GM18858 (cell line): ENCODE data around the gene XXYLT1.
"Not testable (repeated sequence)": the region's sequence is repeated elsewhere in the genome, so short reads cannot be mapped to it uniquely, and the experiment has no call there.

ENCODE experiments used
- ATAC-seq: cut with Tn5 transposase; IDR thresholded peaks from one replicate; pipeline ENCODE4 v1.9.1; 2021; ENCODE audit not compliant: unreplicated experiment

The XXYLT1 gene

DNA sequence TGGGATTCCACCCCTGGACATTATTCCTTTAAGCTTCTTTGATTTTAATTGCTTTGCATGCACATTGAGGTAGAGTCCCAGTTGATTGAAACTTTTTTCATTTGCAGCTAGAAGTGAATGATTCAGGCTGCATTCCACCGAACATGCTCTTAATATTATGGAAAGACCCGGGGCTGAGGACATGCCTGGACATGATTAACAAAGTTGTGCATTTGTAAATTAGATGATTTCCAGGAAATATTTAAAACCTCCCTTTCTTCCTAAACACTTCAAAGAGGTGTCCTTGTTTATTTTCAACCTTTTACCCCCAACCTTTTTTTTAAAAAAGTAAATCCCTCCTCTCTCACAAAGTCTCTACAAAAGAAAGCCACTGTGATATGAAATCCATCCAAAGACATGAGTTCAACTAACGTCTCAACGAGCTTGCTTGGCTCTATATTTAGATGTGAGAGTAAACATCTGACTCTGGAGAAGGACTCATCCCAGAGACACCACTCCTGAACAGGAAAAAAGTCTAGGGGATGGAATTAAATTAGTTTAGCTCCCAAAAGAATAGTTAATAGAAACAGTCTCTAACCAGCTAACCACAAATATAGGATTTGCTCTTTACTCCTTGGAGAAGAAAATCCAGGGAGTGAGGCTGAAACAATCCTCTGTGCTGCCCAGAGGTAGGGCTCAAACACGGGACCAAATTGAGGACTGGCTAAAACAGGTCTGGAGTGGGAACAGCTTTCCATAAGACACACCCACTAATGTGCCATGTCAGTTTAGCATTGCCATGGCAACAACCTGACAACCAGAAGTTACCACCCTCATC is 83.1 kb downstream of the XXYLT1 start:
- no peak for ATAC-seq

- ATAC-seq: not testable (repeated sequence)
Observed at GRCh38 chr3:195186710-195187047, 84.3 kb downstream of the XXYLT1 start.

GRCh38 chr3:195186041-195186709 is 84.8 kb downstream of the XXYLT1 start:
- ATAC-seq: no peak

DNA sequence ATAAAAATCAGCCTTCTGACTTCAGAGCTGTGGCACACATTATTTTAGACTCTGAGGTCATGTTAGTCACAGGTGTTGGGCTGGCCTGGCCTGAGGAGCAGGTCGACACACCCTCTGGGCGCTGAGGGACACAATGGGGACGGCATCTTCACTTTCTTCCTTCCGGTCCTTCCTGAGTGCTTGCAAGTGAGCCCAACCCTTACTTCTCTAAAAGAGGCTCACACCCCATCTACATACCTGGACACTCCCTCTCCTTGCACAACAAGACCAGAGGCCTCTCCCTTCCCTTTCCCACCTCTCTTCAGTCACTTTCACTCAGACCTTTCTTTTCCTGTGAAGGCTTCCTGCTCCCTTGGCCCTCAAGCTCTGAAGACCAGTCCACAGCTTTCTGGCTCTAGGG is 85.4 kb downstream of the XXYLT1 start:
- ATAC-seq: no peak

DNA sequence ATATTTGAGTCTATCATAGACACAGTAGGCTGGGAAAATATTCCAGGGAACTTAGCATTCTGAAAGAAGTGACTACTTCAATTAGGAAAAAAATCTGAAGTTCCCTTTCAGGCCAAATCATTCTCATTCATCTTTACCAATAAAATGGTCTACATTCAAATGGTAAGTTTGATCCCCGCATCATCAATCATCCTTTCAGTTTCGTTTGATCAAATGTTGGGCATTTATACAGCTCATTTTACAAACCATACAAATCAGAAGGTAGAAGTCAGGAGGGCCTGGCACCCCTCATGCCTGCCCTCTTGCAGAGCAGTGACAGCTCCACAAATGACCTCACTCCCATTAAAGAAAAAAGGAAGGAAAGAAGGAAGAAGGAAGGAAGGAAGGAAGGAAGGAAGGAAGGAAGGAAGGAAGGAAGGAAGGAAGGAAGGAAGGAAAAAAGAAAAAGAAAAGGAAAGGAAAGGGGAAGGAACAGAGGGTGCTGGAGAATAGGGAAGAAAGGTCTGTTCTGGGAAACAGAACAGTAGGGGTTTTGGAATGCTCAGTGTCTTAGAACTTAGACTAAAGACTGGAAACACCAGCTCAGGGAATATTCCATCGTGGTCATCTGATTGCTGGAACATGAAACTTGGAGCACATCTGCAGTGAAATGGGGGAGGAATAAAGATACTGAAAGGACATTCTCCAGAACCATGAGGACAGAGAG is 86.1 kb downstream of the XXYLT1 start:
- ATAC-seq: no peak

- ATAC-seq: no peak
Observed at GRCh38 chr3:195183071-195183776, 87.7 kb downstream of the XXYLT1 start.

DNA sequence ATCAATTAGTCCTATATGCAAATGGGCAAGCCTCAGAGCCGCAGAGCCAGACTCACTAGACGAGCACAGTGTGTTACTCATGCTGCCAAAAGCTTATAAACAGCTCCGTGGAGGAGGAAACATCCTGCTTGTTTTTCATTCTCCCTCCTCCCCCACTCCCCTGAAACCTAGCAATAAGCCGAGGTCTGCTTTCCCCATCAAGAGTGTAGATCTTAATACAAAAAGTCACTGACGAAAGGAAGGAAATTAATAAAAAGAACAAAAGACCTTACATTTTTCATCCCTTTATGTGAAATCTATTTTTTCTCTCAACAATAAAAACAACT is 88.5 kb downstream of the XXYLT1 start:
- ATAC-seq: no peak

GRCh38 chr3:195181741-195182469 is 89.1 kb downstream of the XXYLT1 start:
- no peak for ATAC-seq

DNA sequence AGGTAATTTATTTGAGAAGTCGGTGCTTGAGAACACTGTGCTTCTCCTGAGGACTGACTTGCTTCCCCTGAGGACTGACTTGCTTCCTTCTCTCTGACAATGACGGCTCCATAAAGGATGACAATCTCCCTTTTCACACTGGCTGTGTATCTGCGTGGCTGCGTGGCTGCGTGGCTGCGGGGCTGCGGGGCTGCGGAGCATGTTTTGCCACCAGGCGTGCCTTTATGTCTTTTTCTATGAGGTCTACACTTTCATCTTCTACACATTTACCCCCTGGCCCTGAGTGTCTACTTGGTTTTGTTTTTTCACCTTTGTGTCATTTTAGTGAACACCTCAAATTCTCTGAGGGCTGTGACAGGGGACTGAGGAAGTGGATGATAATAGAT is 89.9 kb downstream of the XXYLT1 start:
- ATAC-seq: no peak

DNA sequence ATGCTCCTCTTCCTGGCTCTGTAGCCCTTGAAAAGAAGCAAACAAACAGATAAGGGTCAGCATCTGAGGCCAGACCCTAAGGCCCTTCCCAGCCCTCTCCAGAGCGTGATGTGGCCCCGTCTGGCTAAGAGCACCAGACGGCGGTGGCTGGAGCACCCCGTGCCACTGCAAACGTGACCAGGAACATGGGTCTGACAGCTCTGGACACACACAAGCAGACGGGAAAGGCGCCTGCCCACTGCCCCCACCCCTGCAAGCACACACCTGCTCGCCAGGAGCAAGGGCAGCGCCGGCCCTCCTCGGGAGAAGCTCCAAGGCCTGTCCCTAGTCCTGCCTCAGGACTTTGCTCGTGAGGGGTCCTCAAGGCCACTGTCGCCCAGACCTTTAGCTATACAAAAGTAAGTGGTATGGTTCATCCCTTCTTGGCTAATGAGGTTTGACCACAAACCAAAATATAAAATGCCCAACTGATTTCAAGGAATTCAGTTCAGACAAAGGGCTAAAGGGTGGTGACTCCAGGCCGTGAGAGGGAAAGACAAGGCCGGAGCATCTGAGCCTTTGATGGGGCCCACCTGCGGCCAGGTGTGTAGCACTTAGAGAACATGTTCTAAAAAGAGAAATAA is 90.4 kb downstream of the XXYLT1 start:
- ATAC-seq: no peak

DNA sequence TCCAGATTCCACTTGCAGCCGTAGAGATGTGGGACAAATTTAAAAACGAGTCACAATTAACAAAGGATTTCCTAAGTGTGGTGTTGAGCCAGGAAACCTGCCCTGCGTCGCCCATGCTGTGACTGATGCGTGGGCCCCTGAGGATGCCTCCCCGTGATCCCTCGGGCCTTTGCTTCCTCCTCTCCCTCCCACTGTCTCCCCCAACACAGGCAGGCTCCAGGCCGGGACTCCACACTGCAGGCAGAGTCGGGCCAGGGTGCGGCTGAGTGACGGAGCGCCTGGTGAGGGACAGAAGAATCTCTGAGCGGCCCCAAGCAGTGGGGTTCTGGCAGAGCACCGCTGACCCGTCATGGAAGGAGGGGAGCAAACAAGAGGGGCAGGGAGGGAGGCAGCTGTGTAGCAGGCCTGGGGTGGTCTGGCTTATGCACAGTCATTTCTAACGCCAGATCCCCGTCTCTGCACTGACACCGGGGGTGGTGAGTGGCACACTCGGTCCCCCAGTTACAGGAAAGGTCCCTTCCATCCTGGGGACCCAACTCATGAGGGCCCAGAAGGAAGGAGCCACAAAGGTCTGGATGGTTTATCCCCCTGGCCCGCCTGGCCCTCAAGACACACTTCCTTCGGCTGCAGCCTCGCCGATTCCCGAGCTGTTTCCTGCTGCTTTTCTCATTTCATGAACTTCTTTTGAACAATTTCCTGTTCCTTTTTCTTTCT is 91.0 kb downstream of the XXYLT1 start:
- no peak for ATAC-seq

- ATAC-seq: no peak
Observed at GRCh38 chr3:195178124-195178910, 92.6 kb downstream of the XXYLT1 start.

- no peak for ATAC-seq
Observed at GRCh38 chr3:195177422-195178123, 93.4 kb downstream of the XXYLT1 start.

GRCh38 chr3:195176776-195177175 is 94.2 kb downstream of the XXYLT1 start:
- ATAC-seq: no peak

DNA sequence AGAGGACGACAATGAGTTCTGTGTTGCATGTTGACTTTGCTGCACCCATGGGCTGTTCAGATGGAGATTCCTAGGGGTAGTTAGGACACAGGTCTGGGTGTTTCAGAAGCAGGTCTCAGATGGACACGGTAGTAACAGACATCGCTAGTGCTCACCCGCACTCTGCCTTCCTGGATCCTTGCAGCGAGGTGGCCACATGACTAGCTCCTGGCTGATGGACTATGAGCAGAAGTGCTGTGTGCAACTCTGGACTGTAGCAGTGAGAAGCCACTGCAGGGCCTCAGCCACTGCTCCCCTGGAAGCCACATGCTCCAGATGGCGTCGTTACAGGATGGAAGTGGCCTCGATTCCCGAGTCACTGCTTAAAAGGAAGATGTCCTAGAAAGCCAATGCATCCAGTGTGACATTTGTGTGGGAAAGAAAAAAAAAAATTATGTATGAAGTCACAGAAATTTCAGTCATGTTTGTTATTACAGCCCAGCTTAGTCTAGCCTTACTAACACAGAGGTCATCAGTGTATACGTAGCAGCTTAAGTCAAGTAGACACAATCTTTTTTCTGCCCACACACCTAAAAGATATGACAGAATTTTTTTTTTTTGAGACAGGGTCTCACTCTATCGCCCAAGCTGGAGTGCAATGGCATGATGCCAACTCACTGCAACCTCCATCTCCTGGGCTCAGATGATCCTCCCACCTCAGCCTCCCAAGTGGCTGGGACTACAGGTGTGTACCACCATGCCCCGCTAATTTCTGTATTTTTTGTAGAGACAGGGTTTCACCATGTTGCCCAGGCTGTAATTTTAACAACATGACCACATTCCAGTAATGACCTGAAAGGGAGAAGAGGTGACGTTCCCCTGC is 95.3 kb downstream of the XXYLT1 start:
- no peak for ATAC-seq

DNA sequence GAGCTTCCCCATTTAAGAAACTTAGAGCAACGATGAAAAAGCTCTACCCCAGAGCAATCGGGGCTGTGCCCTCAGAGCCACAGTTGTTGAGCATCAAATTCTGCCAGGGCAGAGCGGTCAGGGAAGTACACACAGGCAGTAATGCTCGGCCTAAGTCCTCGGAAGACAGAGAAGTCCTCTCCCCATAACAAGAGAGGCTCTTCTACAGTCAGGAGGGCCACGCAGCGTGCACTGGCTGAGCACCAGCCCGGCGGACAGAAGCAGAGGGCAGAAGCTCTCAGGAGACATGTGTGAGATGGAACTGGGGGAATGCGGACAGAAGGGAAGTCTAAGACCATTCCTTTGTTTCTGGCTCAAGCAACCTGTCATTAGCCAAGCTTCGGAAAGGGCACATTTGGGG is 95.9 kb downstream of the XXYLT1 start:
- no peak for ATAC-seq

DNA sequence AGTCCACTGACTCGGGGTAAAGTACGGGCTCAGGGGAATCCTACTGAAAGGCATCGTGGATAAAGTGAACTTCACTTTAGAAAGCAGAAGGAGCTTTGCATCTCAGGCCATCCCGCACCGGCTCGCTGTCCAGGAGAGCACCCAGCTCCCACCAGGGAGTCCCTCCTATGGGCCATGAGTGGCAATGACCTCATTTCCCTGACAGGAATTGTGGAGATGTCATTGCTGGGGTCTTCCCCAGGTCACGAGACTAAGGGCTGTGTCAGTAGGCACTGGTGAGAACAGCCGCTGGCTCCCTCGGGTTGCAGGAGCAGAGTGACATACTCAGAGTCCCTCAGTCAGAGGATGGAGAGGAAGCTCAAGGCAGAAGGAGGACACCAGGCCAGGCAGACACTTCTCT is 97.3 kb downstream of the XXYLT1 start:
- ATAC-seq: no peak

DNA sequence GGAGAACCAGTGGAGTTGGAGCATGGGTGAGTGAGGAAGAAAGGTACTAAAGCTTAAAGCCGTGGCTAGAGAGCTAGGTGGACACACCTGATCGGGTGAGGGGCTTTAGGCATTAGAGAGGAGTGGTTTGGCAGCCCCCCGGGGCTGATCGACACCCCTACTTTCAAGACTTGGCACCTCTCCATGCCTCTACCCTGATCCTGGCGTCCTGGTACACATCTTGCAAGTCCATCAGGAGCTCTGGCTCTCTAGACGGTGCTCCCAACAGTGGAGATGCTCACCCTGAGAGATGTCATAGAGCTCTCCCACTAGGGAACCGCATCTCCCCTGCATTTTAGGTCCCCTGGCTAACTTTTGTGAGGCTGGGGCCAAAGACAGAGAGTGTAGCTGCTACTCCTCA is 98.1 kb downstream of the XXYLT1 start:
- ATAC-seq: no peak
